HL-60/S4 treated with phorbol 12-myristate 13-acetate at 8.2 ng/mL for 4 days and 3 days (cell line): ENCODE data around the gene ZSCAN10.
"Not testable (repeated sequence)": the region's sequence is repeated elsewhere in the genome, so short reads cannot be mapped to it uniquely, and the experiment has no call there.

Experiments
- in situ Hi-C: fragments of 300-500 bp; cut with MboI; formaldehyde crosslinking; loops from 2 replicates; pipeline ENCODE4 v1.15.0; 2022; ENCODE audit warnings: low sequenced_read_pairs

The ZSCAN10 gene

DNA sequence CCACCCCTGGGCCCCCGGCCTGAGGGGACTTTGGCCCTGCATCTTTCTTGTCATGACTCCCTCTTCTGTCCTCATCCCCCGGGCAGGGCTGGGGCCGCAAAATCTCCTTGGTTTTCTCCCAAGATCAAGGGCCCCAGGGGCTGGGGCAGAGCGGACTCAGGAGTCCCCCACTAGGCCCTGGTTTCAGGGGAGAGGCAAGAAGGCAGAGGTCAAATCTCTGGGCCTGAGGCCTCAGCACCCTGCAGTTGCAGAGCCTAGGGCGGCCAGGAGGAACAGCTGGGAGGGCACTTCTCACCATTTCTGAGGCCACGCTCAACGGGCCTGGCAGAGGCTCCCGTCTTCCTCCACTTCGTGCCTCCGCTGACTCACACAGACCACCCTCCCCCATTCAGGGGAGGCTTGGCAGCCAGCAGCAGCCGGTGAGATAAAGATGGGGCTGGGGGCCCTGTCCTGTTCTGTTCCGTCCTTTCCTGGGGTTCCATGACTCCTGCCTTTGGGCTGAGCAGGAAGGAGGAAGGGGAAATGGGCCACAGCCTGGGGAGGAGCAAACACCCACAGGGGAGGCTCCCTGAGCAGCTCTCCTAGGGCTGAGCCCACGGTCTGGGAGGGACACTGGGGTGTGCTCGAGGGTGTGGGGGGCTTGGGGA is 12.4 kb downstream of the ZSCAN10 start:
- in situ Hi-C loops: no loop called here

DNA sequence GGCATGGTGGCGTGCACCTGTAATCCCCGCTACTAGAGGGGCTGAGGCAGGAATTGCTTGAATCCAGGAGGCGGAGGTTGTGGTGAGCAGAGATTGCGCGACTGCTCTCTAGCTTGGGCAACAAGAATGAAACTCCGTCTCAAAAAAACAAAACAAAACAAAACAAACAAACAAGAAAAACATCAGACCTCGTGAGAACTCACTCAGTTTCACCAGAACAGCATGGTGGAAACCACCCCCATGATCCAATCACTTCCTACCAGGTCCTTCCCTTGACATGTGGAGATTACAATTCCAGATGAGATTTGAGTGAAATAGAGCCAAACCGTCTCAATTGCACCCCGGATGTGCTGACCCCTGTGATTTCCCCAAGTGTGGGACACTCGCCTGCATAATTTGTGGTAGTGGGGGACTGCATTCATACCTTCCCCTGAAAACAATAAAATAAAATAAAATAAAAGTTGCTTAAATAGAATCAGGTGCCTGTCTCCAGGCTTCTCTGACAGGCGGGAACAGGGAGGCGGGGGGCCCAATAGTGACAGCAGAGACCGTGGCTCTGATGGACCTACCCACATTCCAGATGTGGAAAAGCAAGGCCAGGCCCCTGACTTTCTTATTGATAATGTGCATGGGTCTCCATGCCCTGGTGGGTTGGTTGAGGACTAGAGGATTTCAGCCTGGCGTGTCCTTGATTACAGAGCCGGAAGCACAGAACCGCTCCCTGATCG is 13.1 kb downstream of the ZSCAN10 start:
- in situ Hi-C loops: no loop called here

DNA sequence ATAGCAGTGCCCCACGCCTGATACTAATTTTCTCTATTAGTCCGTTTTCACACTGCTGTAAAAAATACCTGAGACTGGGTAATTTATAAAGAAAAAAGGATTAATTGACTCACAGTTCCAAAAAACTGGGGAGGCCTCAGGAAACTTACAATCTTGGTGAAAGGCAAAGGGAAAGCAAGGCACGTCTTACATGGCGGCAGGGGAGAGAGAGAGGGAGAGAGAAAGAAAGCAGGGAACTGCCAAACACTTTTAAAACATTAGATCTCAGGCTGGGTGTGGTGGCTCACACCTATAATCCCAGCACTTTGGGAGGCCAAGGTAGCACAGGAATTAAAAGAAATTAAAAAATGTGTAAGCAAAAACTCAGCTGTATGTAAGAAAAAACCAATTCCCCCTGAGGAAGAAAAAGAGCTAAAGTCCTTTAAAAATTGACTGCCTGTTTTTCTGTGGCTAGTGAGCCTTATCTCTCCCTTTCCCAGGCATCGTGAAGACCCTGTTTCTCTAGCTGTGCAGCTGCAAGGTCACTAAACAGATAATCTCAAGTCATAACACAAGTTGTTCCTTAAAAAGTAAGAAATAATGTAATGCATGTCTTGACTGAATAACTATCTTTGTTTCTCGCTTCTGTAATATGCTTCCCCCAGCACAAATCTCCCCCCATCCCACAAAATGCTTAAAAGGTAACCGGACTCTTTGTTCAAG is 14.0 kb downstream of the ZSCAN10 start:
- in situ Hi-C loops: no loop called here

DNA sequence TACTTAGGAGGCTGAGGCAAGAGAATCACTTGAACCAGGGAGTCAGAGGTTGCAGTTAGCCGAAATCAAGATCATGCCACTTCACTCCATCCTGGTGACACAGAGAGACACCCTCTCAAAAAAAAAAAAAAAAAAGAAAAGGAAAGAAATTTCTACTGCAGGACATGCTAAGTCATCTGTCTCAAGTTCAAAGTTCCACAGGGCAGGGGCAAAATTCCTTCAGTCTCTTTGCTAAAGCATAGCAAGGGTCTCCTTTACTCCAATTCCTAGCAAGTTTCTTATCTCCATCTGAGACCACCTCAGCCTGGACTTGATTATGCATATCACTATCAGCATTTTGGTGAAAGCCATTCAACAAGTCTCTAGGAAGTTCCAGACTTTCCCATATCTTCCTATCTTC is 14.6 kb downstream of the ZSCAN10 start:
- in situ Hi-C loops: no loop called here

DNA sequence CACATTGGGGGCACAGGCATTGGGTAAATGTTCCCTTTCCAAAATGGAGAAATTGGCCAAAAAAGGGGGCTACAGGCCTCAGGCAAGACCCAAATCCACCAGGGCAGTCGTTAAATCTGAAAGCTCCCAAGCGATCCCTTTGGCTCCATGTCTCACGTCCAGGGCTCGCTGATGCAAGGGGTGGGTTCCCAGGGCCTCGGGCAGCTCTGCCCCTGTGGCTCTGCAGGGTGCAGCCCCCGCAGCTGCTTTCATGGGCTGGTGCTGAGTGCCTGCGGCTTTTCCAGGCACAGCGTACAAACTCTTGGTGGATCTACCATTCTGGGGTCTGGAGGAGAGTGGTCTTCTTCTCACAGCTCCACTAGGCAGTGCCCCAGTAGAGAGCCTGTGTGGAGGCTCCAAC is 15.7 kb downstream of the ZSCAN10 start:
- in situ Hi-C loops: not testable (repeated sequence)

DNA sequence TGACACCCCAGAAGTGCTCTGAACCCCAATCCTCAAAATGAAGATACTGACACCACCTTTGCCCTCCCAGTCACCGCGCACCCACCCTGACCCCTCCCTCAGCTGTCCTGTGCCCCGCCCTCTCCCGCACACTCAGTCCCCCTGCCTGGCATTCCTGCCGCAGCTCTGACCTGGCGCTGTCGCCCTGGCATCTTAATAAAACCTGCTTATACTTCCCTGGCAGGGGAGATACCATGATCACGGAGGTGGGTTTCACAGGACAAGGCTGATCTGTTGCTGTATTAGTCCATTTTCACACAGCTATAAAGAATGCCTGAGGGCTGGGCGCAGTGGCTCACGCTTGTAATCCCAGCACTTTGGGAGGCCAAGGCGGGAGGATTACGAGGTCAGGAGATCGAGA is 17.1 kb downstream of the ZSCAN10 start:
- in situ Hi-C loops: not testable (repeated sequence)

DNA sequence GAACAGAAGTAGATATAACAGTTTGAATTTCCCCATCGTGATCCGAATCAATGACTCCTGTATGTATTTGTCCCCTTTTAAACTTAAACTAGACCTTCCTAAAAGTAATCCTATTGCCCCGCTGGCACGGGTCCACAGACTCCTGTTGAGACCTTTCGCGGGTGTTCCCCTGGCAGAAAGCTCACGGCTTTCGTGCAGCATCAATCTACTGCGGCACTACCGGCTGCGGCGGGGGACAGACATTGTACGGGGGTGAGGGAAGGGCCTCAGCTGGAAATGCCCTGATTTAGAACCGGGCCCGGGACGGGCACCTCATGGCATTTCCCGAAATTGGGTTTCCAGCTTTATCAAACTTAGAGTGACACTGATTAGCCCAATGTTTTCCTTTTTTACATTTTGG is 19.1 kb downstream of the ZSCAN10 start:
- in situ Hi-C loops: no loop called here

DNA sequence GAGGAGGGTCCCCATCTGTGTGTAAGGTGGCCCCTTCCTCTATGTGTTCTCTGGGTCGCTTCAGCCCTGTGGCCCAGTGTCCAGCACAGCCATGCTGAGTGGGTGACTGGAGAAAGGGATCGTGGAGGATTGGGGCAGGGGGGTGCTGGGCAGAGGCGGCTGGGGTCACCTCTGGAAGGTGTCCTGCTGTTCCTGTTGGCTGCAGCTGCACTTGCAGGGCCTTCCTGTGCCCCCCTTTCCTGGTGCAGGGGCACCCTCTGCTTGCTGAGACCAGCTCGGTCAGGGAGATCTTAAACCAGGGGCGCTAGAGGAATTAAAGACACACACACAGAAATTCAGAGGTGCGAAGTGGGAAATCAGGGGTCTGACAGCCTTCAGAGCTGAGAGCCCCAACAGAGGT is 22.5 kb downstream of the ZSCAN10 start:
- in situ Hi-C loops: no loop called here

DNA sequence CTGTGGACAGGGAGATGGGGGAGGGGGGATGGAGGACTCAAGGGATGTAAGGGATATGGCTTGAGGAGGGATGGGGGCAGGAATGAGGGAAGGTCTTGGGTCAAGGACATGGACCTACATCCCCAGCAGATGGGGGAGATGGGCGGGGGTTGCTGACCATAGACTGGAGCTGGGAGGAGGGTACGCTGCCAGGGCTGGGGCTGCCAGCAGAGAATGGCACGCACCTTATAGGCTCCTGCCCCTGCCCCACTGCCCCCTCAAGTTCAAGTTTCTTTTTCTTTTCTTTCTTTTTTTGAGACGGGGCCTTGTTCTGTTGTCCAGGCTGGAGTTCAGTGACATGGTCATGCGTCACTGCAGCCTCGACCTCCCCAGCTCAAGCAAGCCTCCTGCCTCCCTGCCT is 23.1 kb downstream of the ZSCAN10 start:
- in situ Hi-C loops: not testable (repeated sequence)

DNA sequence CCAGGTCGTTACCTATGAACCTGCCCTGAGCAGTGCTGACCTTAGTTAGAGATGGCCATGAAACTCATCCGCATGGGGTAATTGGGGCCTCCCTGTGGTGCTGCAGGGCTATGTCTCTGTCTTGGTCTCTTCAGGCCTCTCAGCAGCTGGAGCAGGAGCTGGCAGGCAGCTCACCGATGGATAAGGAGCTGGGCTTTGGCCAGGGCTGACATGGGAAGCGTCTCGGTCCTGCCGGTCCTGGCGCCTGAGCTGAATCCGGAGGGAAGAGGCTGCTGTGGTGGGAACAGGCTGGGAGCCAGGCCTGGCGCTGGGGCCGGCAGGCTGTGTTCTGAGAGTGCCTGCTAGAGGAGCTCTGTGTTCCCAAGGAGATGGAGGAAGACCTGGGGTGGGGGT is 23.6 kb downstream of the ZSCAN10 start:
- in situ Hi-C loops: no loop called here

DNA sequence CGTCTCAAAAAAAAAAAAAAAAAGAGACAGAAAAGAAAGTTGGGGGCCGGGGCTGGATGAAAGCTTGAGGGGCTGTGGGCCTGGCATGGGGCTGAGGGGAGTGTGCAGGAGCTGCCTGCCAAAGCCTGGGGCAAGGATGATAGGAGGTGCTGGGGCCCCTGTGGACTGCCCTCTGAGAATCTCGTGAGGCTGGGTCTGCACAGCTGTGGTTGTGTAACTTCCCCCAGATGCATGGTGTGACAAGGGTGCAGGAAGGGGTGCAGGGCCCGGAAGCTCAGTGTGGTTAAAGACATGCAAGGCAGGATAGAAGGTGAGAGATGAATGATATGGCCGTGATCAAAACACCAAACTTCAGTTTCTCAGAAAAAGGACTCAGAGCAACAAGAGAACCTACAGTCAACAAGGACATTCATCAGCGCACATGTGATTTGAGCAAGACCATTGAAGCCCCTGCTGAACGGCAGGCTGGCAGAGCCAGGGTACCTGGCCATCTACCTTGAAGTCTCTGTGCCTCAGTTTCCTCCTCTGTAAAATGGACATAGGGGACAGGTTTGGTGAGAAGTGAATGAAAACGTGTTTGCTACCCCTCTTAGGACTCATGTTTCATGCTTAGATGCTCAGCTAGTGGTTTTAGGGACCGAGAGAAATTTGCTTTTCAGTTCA is 24.1 kb downstream of the ZSCAN10 start:
- in situ Hi-C loops: no loop called here

DNA sequence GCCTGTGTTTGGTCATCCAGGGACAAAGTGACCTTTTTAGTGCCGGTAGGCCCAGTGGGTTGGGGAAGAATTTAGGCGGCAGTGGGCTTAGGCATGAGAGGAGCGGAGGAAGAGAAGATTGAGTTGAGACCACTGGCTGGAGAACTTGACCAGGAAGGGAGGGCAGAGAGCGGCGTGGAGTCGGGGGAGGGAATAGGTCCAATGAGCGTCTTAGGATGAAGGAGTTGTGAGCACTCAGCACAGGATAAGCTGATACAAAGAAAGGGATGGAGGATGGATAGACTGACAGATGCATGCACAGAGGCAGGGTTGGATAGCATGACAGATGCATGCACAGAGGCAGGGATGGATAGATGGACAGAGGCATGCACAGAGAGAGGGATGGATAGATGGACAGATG is 25.6 kb downstream of the ZSCAN10 start:
- in situ Hi-C loops: no loop called here

DNA sequence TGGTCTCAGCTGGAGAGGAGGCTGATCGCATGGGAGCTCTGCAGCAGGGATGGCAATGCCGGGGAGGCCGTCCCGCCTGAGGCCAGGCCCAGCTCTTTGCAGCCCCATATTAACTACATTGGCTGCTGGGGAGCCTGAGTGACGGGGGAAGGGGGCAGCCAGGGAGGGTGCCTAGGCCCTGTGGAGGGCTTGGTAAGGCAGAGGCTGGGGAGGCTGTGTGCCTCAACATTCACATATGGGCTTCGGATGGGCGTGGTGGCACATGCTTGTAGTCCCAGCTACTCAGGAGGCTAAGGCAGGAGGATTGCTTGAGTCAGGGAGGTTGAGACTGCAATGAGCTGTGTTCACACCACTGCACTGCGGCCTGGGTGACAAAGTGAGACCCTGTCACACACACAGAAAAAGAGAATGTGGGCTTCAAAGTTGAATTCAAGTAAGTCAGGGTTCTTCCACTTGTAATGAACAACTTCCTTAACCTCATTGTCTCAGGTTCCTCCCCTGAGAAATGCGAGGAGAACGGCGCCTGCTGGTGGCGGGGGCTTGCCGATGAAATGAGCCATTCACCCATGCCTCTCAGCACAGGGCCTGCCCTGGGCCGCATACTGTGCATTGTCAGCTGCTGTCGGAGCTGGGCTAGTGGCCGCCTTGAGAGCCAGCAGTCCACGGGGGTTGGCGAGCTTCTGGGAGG is 26.4 kb downstream of the ZSCAN10 start:
- in situ Hi-C loops: not testable (repeated sequence)

DNA sequence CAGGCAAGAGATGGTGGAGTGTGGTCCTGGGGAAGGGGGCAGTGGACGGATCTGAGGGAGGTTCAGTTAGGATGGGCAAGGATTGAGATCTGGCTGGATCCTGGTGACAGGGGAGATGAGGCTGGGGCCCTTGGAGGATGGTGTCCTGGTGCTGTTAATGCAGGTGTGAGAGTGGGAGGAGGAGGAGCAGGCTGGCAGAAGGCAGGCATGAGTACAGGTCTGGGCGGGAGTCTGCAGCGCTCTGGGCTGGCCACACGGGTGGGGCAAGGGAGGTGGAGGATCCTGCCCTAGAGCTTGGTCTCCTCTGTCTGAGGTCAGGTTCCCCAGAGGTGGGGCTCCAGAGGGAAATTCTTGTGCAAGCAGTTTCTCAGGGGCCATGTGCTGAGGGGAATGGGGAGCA is 26.9 kb downstream of the ZSCAN10 start:
- in situ Hi-C loops: not testable (repeated sequence)

DNA sequence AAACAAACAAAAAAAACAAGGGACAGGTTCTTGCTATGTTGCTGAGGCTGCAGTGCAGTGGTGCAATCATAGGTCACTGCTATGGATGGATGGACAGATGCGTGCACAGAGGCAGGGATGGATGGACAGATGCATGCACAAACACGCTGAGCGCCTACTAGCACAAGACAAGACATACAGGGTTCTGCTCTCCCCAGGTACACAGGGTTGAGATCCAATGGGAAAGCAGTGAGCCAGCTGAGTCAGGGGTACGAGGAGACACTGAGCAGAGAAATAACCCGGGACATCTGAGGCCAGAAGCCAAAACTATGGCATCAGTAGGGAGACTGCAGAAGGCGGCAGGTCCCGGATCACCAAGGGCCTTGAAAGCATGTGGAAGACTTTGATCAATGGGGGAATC is 27.4 kb downstream of the ZSCAN10 start:
- in situ Hi-C loops: no loop called here

DNA sequence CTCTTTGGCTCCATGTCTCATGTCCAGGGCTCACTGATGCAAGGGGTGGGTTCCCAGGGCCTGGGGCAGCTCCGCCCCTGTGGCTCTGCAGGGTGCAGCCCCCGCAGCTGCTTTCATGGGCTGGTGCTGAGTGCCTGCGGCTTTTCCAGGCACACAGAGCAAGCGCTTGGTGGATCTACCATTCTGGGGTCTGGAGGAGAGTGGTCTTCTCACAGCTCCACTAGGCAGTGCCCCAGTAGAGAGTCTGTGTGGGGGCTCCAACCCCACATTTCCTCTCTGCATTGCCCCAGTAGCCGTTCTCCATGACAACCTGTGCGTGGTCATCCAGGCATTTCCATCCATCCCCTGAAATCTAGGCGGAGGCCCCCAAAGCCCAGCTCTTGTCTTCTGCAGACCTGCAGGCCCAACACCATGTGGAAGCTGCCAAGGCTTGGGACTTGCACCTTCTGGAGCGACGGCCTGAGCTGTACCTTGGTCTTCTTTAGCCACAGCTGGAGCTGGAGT is 28.4 kb downstream of the ZSCAN10 start:
- in situ Hi-C loops: no loop called here

DNA sequence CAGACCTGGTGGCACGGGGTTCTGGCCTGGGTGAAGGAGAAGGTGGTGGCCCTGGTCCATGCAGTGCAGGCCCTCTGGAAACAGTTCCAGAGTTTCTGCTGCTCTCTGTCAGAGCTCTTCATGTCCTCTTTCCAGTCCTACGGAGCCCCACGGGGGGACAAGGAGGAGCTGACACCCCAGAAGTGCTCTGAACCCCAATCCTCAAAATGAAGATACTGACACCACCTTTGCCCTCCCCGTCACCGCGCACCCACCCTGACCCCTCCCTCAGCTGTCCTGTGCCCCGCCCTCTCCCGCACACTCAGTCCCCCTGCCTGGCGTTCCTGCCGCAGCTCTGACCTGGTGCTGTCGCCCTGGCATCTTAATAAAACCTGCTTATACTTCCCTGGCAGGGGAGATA is 29.9 kb downstream of the ZSCAN10 start:
- in situ Hi-C loops: not testable (repeated sequence)

DNA sequence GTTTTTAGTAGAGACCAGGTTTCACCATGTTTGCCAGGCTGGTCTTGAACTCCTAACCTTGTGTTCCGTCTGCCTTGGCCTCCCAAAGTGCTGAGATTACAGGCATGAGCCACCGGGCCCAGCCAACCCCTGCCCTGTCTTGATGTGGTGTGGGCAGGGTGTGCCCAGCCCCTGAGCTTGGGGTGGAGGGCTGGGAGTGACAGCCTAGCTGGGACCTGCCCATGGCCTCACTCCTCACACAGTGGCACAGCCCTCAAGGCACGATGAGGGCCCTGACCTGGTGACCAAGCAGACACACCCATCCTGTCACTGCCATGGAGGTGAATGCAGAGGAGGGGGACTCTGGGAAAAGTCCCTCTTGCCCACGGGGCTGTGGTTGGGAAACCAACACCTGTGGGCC is 30.6 kb downstream of the ZSCAN10 start:
- in situ Hi-C loops: no loop called here

DNA sequence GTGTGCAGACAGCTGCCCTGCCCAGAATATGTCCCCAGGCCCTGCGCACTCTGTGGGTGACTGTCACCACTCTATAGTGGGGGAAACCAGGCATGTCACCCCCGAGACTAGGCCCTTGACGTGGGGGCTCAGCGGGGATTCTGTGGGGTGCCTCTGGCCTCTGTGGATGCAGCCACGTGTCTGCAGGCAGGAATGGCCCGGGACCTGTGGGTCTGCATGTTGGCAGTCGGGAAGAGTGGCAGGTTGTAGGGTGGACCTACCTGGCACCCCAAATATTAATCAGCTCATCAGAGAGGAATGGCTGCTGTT is 32.7 kb downstream of the ZSCAN10 start:
- in situ Hi-C loops: no loop called here

DNA sequence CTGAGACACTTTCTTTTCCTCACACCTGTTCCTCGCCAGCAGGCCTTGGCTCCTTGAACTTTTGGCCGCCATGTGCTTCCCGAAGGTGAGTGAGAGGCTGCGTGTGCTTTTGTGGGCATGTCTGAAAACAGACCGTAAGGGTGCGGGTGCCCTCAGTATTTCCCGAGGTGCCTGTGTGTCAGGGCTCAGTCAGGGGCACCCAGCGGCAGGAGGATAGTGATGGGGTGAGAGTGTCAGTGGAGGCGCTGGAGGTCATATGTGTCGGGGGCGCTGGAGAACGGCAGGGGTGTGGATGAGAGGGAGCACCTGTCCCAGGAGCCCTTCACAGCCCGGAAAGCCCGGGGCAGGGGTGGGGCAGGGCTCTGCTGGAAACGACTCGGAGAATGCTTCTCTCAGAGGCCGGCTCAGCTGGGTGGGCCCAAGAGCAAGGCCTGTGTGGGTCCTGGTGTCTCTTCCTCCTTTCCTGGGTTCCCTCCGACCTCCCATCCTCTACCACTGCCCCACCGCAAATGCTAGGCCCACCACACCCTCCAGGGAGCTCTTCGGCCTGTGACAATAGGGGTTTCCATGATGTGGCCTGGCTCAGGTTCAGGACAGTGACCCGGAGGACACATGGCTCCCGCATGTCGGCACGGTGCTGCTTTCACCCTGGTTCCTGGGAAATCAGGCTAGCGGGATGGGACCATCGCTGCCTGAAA is 33.2 kb downstream of the ZSCAN10 start:
- in situ Hi-C loops: no loop called here
